ENCODE results near the gene IL15RA.

DNA sequence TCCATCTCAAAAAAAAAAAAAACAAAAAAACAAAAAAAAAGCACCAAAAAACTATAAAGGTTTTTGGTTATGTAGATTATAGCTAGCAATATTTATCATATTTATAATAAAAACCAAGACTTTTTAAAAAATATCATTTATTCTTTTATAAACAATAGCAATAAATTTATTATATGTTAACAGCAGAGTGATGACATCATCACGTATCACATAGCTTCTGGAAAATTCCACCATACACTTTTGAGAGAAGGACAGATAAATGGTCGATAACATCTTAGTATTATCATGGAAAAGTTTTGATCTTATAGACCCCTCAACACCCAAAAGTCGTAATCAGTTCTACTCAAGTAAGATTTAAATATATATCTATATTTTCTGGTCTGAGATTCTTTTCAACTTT lies 33.2 kb upstream of the IL15RA start:
- TF ChIP-seq, protein P1, sequence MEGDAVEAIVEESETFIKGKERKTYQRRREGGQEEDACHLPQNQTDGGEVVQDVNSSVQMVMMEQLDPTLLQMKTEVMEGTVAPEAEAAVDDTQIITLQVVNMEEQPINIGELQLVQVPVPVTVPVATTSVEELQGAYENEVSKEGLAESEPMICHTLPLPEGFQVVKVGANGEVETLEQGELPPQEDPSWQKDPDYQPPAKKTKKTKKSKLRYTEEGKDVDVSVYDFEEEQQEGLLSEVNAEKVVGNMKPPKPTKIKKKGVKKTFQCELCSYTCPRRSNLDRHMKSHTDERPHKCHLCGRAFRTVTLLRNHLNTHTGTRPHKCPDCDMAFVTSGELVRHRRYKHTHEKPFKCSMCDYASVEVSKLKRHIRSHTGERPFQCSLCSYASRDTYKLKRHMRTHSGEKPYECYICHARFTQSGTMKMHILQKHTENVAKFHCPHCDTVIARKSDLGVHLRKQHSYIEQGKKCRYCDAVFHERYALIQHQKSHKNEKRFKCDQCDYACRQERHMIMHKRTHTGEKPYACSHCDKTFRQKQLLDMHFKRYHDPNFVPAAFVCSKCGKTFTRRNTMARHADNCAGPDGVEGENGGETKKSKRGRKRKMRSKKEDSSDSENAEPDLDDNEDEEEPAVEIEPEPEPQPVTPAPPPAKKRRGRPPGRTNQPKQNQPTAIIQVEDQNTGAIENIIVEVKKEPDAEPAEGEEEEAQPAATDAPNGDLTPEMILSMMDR (conservative IDR thresholded peaks at IDR 0.05), result no peak
- no peak for TF ChIP-seq ZFX (IDR thresholded peaks at IDR 0.05)
